ENCODE data around the gene TSC22D3.

GRCh38 chrX:107706309-107706708, 69.3 kb downstream of the TSC22D3 start:
- TF ChIP-seq CTCF (conservative IDR thresholded peaks at IDR 0.05 in 1 of 2, IDR thresholded peaks at IDR 0.05 in 1 of 2; ENCODE audit: low read depth in 1 of 2, low read length in 2 of 2) (no peak), EZH2 (IDR thresholded peaks at IDR 0.05; ENCODE audit: low read length, missing control alignments) (no peak)
